SU-DHL-6 (cell line): ENCODE data around the gene VWF.
"Not testable (repeated sequence)": the region's sequence is repeated elsewhere in the genome, so short reads cannot be mapped to it uniquely, and the experiment has no call there.

Experiments used
- H2AFZ ChIP-seq: fragments of 200-600 bp; sonication (generic); 2 replicates; pipeline ENCODE4 v1.6.1; 2014; ENCODE audit warnings: low read depth, mild to moderate bottlenecking, moderate library complexity, mixed read lengths, antibody characterized with exemption, low read length; ENCODE audit not compliant: severe bottlenecking
- H3F3A ChIP-seq: fragments of 200-600 bp; shearing (Covaris generic); 2 replicates; pipeline ENCODE4 v1.6.0; 2016; ENCODE audit warnings: antibody characterized with exemption, mild to moderate bottlenecking; ENCODE audit not compliant: insufficient read depth
- H3K27ac ChIP-seq: fragments of 200-600 bp; sonication (generic); 2 replicates; pipeline ENCODE4 v1.5.1; 2016; ENCODE audit warnings: low read depth, mild to moderate bottlenecking, low read length, moderate library complexity, mixed read lengths
- H3K27me3 ChIP-seq: fragments of 200-600 bp; sonication (generic), shearing (Covaris generic); 2 replicates; pipeline ENCODE4 v1.6.0; 2014; ENCODE audit warnings: mild to moderate bottlenecking, low read length
- H3K36me3 ChIP-seq: fragments of 200-600 bp; sonication (generic); 2 replicates; pipeline ENCODE4 v1.6.1; 2014; ENCODE audit warnings: mild to moderate bottlenecking, low read length, mixed read lengths
- H3K4me2 ChIP-seq: fragments of 300-600, 200-600 bp; shearing (Covaris generic), sonication (generic); 2 replicates; pipeline ENCODE4 v1.6.0; 2014; ENCODE audit warnings: low read length, low read depth, mild to moderate bottlenecking; ENCODE audit not compliant: poor library complexity, severe bottlenecking
- H3K4me3 ChIP-seq: fragments of 200-600 bp; sonication (generic); 2 replicates; pipeline ENCODE4 v1.5.1; 2014; ENCODE audit warnings: antibody characterized with exemption, low read length, mild to moderate bottlenecking, mixed read lengths; ENCODE audit not compliant: insufficient read depth, poor library complexity, severe bottlenecking
- H3K79me2 ChIP-seq: fragments of 200-600 bp; sonication (generic); 2 replicates; pipeline ENCODE4 v1.6.1; 2014; ENCODE audit warnings: mild to moderate bottlenecking, low read length, moderate library complexity; ENCODE audit not compliant: insufficient read depth
- H3K9ac ChIP-seq: fragments of 200-600 bp; sonication (generic); 2 replicates; pipeline ENCODE4 v1.7.0; 2014; ENCODE audit warnings: mild to moderate bottlenecking, low read length
- H3K9me2 ChIP-seq: fragments of 200-600 bp; sonication (generic); replicated peaks from 2 replicates; pipeline ENCODE4 v1.6.1; 2014; ENCODE audit warnings: low read length; ENCODE audit not compliant: insufficient read depth
- H3K9me3 ChIP-seq: fragments of 200-600 bp; sonication (generic); 2 replicates; pipeline ENCODE4 v1.6.1; 2014; ENCODE audit warnings: low read length, mixed read lengths; ENCODE audit not compliant: insufficient read depth
- H4K20me1 ChIP-seq: fragments of 200-600 bp; sonication (generic); 2 replicates; pipeline ENCODE4 v1.6.1; 2014; ENCODE audit warnings: low read depth, mild to moderate bottlenecking, antibody characterized with exemption, low read length, moderate library complexity, mixed read lengths
- EZH2phosphoT487 ChIP-seq: fragments of 200-600 bp; sonication (generic), shearing (Covaris generic); conservative IDR thresholded peaks from 2 replicates; pipeline ENCODE4 v1.6.1; 2018; ENCODE audit warnings: mild to moderate bottlenecking, antibody characterized with exemption, low read length, moderate library complexity, mixed read lengths
- TF ChIP-seq, protein P1 (sequence below): fragments of 200-600 bp; sonication (generic); IDR thresholded peaks from one replicate; pipeline ENCODE4 v1.5.1; 2017; ENCODE audit warnings: antibody characterized with exemption, mild to moderate bottlenecking, low read length, moderate library complexity; ENCODE audit not compliant: insufficient read depth, poor library complexity, severe bottlenecking

VWF gene

GRCh38 chr12:6110006-6110405, 14.5 kb downstream of the VWF start:
- Histone ChIP-seq H3F3A (no peaks in the 10 kb centered on the region), H3K9me3 (no peaks in the 10 kb centered on the region), H4K20me1 (no peaks in the 10 kb centered on the region), H3K36me3 (no peaks in the 10 kb centered on the region), H3K4me3 (no peak overlapping the region), H2AFZ (no peak overlapping the region), H3K9ac (no peak overlapping the region), H3K27me3 (no peaks in the 10 kb centered on the region), H3K27ac (no peak overlapping the region), H3K9me2 (no peaks in the 10 kb centered on the region), H3K4me2 (no peak overlapping the region), H3K79me2 (no peaks in the 10 kb centered on the region)
- TF ChIP-seq EZH2phosphoT487, result no peak
- TF ChIP-seq, protein P1, sequence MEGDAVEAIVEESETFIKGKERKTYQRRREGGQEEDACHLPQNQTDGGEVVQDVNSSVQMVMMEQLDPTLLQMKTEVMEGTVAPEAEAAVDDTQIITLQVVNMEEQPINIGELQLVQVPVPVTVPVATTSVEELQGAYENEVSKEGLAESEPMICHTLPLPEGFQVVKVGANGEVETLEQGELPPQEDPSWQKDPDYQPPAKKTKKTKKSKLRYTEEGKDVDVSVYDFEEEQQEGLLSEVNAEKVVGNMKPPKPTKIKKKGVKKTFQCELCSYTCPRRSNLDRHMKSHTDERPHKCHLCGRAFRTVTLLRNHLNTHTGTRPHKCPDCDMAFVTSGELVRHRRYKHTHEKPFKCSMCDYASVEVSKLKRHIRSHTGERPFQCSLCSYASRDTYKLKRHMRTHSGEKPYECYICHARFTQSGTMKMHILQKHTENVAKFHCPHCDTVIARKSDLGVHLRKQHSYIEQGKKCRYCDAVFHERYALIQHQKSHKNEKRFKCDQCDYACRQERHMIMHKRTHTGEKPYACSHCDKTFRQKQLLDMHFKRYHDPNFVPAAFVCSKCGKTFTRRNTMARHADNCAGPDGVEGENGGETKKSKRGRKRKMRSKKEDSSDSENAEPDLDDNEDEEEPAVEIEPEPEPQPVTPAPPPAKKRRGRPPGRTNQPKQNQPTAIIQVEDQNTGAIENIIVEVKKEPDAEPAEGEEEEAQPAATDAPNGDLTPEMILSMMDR, result no peak

GRCh38 chr12:6106218-6106617, 18.3 kb downstream of the VWF start:
- Histone ChIP-seq H3K9me3 (no peaks in the 10 kb centered on the region), H3K9ac (no peak overlapping the region), H3F3A (no peaks in the 10 kb centered on the region), H3K4me2 (no peak overlapping the region), H4K20me1 (no peaks in the 10 kb centered on the region), H3K27me3 (no peaks in the 10 kb centered on the region), H3K79me2 (no peaks in the 10 kb centered on the region), H2AFZ (no peak overlapping the region), H3K9me2 (no peaks in the 10 kb centered on the region), H3K4me3 (no peak overlapping the region), H3K36me3 (no peaks in the 10 kb centered on the region), H3K27ac (no peak overlapping the region)
- TF ChIP-seq, protein P1, result no peak
- no peak for TF ChIP-seq EZH2phosphoT487

DNA sequence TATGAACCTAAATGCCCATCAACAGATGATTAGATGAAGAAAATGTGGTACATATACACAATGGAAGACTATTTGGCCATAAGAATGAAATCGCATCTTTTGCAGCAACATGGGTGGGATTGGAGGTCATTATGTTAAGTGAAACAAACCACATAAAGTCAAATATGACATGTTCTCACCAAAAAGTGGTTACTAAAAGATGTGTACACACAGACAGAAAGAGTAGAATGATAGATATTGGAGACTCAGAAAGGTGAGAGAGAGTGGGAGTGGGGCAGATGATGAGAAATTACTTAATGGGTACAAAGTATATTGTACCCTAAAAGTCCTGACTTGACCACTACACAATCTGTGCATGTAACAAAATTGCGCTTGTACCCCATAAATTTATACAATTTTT, 19.6 kb downstream of the VWF start:
- no peaks in the 10 kb centered on the region for H3K79me2 ChIP-seq
- H3K9ac ChIP-seq, result no peak overlapping the region
- no peaks in the 10 kb centered on the region for H3K36me3 ChIP-seq
- H3K9me3 ChIP-seq, result no peaks in the 10 kb centered on the region
- H3F3A ChIP-seq, result no peaks in the 10 kb centered on the region
- no peaks in the 10 kb centered on the region for H3K27me3 ChIP-seq
- H3K4me2 ChIP-seq, result no peak overlapping the region
- no peaks in the 10 kb centered on the region for H3K9me2 ChIP-seq
- H3K27ac ChIP-seq, result no peak overlapping the region
- H3K4me3 ChIP-seq, result no peak overlapping the region
- no peak overlapping the region for H2AFZ ChIP-seq
- no peaks in the 10 kb centered on the region for H4K20me1 ChIP-seq
- TF ChIP-seq, protein P1, result no peak
- TF ChIP-seq EZH2phosphoT487, result no peak

DNA sequence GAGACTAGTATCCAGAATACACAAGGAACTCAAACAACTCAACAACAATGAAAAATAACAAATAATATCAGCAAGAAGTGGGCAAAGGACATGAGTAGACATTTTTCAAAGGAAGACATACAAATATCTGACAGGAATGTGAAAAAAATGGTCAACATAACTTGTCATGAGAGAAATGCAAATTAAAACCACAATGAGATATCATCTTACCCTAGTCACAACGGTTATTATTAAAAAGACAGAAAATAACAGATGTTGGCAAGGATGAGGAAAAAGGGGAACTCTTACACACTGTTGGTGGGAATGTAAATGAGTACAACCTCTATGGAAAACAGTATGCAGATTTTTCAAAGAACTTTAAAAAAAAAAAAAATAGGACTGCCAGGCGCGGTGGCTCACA, 20.4 kb downstream of the VWF start:
- Histone ChIP-seq H3K9me3 (no peaks in the 10 kb centered on the region), H3F3A (no peaks in the 10 kb centered on the region), H3K4me2 (no peak overlapping the region), H3K36me3 (no peaks in the 10 kb centered on the region), H3K4me3 (no peak overlapping the region), H3K9ac (no peak overlapping the region), H3K79me2 (no peaks in the 10 kb centered on the region), H2AFZ (no peak overlapping the region), H3K27me3 (no peaks in the 10 kb centered on the region), H4K20me1 (no peaks in the 10 kb centered on the region), H3K27ac (no peak overlapping the region), H3K9me2 (no peaks in the 10 kb centered on the region)
- TF ChIP-seq EZH2phosphoT487, result no peak
- TF ChIP-seq, protein P1, result no peak

DNA sequence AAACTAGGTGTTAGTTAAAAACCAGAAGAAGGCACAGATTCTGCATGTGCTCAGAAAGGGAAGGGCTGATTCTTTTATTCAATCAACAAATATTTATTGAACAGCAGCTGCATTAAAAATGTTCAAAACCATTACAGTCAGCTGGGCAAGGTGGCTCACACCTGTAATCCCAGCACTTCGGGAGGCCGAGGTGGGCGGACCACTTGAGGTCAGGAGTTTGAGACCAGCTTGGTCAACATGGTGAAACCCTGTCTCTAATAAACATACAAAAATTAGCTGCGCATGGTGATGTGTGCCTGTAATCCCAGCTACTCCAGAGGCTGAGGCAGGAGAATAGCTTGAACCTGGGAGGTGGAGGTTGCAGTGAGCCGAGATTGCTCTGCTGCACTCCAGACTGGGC, 22.4 kb downstream of the VWF start:
- not testable (repeated sequence) for H3K9me3 ChIP-seq, H3K27ac ChIP-seq, H3K4me3 ChIP-seq, H2AFZ ChIP-seq, H4K20me1 ChIP-seq, H3K9ac ChIP-seq, H3K27me3 ChIP-seq, H3K9me2 ChIP-seq, H3K79me2 ChIP-seq, H3K36me3 ChIP-seq, H3K4me2 ChIP-seq, H3F3A ChIP-seq
